NCI-H1105 treated with DMSO at 0.1 percent for 48 hours (cell line): ENCODE data around the gene TNRC6C.
A peak's percentile ranks its signal among the peaks of the same experiment; 100 is the strongest.
"Not testable (repeated sequence)": the region's sequence is repeated elsewhere in the genome, so short reads cannot be mapped to it uniquely, and the experiment has no call there.

Experiments
- DNase-seq: peaks from one replicate; lab custom pipeline; 2025; lab: John Stamatoyannopoulos, UW

Gene TNRC6C

GRCh38 chr17:77930780-77931768, 27.4 kb upstream of the TNRC6C start:
- no peak for DNase-seq

- no peak for DNase-seq
Observed at GRCh38 chr17:77933777-77934398, 24.6 kb upstream of the TNRC6C start.

DNA sequence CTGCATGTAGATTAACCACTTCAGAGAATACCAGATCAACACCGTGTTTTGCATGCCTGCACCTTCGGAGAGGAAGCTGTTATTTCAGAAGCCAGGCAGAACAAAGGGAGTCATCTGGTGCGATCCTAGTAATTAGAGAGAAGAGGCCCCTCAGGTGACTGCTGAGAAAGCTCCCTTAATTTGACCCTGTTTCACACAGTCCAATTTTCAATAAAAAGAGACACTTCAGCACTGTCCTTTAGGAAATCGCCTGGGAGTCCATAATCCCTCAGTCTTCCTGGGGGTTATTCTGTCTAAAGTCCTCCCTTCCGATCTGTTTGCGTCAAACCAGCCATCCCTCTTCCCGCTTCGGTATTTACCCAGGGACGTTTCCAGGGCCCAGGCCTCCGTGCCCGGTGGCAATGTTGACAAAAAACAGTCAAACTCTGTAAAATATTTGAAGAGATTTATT, 23.4 kb upstream of the TNRC6C start:
- DNase-seq: peak; percentile 9

DNA sequence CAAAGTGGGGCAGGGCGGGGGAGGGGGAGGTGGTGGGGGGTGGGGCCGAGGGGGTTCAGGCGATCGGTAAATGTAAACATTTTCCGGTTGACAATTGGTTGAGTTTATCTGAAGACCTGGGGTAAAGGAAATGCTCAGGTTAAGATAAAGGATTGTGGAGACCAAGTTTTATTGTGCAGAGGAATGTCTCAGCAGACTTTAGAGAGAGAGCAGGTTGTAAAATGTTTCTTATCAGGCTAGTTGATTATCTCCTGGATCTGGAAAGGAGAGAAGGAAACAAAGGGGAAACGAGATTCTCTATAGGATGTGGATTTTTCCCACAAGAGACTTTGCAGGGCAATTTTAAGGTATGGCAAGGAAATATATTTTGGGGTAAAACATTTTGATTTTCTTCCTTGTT, 22.8 kb upstream of the TNRC6C start:
- not testable (repeated sequence) for DNase-seq

GRCh38 chr17:77936881-77937280, 21.6 kb upstream of the TNRC6C start:
- DNase-seq: no peak

DNA sequence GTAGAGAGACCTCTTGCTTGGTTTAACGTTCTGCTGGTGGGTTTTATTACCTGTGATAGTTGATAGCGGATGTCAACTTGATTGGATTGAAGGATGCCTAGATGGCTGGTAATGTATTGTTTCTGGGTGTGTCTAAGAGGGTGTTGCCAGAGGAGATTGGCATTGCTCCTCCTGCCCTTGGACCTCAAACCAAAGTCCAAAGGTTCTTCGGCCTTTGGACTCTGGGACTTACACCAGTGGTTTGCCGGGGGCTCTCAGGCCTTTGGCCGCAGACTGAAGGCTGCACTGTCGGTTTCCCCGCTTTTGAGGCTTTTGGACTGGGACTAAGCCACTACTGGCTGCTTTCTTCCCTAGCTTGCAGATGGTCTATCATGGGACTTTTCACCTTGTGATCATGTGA, 17.5 kb upstream of the TNRC6C start:
- no peak for DNase-seq

DNA sequence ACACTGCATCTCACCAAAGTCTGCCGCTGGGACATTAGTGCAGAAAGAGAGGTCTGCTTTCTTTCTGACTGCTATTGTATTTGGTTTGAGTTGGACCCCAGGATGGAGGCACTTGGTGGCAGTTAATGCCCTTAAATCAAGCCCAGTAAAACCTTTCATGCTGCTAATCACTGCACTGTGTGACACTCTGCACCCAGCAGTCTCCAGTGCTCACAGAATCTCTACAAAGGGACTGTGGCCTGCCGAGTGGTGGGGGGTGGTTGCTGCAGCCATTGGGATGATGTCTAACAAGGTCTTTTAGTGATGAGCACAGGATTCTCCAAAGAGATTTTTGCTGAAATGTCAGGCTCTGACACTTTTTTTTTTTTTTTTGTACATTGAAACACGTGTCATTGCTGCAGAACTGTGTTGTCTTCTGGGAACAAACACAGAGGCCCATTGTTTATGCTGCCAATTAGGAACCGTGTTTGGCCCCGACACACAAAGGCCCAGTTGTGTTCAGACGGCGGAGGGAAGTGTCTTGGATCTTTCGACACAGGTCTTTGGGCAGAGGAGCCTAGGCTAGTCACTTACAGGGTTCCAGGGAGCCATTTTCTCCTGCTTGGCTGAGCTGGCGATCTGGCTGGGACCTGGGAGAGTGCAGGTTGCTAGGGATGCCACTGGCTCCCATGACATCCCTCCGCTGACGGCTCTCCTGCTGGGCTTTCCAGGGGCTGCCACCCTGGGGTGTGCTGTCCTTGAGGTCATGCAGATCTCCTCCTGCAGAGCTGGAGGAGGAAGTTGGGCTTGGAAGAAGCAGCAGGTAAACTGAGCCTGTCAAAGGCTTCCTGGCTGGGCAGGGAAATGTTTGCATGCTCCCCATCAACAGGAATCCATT, 16.2 kb upstream of the TNRC6C start:
- no peak for DNase-seq

DNA sequence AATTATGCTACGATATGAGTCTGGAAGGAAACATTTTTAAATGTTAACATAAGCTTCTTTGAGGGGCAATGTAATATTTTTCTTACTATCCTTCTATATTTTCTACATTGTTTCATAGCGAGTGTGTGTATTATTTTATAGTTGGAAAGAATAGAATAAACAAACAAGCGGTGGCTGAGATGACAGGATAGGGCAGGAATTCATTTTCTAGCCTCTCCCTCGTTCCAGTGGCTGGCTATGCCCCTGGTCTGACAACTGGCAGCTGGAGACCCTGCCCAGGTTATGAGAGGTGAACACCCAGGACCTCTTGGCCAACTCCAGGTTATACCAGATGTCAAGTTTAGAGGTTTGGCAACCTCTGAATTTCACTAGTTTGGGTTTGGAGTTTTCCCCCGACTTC, 14.5 kb upstream of the TNRC6C start:
- no peak for DNase-seq

GRCh38 chr17:77944390-77945222, 13.9 kb upstream of the TNRC6C start:
- DNase-seq: no peak

DNA sequence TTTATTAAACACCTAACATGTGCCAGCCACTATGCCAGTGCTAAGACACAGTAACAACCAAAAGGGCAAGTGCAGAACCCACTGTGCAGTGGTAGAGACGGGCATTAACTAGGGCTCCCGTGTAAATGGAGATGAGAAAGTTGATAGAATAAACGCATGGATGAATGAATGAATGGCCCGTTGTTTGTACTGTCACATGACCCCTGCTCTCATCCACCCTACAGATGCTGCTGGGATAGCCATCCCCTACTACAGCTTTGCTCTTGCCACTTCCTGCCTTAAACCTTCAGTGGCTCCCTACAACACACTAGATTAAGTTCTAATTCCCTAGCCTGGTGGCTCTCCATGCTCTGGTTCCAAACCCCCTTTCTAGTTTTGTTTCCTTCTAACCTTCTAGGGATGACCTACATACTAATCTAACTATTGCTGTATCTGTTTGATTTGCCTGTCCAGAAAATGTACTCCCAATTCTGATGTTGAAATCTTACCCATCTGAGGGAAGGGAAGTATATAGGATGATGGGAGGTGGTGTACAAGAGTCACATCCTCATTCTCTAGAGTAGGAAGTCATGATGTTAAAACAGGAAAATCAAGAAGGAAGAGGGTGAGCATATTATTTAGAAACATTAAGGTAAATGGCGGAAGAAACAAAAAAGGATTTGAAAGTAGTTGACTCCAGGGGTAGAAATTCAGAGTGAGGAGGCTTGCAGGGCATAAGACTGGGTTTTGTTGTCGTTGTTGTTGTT, 11.4 kb upstream of the TNRC6C start:
- no peak for DNase-seq

- DNase-seq: no peak
Observed at GRCh38 chr17:77948690-77949114, 9.8 kb upstream of the TNRC6C start.

DNA sequence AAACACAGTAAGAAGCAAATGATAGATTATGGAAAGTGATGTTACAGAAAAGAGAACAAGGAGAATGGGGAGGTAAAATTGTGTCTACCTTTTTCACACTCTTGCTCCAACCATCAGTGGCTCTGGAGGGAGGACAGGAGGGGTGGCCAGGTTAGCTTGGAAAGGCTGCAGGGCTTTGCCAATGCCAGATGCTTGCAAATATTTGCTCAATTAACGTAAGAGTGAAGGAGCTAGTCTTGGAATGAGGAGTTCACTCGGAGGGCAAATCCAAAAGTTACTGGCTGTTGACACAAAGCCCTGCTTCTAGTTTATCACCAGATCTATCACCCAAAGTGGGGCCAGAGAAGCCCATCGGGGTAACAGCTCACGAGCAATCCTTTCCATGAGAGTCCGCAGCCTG, 7.4 kb upstream of the TNRC6C start:
- no peak for DNase-seq

- DNase-seq: no peak
Observed at GRCh38 chr17:77952368-77952767, 6.1 kb upstream of the TNRC6C start.

DNA sequence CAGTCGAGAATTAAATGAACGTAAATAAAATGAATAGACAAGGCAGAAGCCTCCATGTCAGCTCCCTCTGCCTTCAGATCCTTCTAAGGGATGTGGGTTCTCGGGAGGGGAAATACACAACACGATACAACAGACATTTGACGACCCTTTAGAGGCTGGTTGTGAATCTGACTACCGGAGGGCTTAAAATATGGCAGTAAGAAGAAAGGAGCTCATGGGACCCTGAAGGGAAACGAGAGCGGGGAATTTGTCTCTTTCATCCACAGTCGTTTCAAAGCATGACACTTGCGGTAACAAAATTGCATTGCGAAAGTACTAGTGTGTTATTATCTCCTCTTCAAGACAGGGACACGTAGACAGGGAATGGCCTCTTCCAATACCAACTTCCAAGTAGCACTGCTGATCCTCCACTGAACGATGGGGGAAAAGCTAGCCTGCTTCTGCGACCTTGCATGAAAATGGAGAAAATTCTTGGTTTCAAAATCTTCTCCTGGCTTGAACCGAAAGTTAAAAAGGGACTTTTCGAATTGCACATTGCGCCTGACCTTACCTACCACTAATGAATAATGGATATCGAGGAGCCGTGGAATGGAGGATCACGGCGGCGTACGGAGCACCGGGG, 1.2 kb upstream of the TNRC6C start:
- peak; percentile 19 for DNase-seq

DNA sequence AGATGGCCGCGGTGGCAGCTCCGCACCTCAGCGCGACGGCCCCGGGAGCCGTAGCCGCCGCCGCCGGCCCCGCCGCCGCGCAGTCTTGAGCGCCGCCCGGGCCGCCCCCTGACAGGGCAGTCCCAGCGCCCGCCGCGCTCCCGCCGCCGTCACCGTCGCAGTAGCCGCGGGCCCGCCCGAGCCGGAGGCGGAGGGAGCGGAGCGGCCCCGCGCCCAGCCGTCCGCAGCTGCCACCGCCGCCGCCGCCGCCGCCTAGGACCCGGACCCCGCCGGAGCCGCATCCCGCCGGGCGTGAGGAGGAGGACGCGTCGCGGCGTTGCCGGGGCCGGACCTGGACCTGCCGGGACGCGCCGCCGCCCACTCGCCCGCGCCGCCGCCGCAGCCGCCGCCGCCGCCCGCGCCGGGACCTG, 218 bp downstream of the TNRC6C start:
- DNase-seq: no peak

DNA sequence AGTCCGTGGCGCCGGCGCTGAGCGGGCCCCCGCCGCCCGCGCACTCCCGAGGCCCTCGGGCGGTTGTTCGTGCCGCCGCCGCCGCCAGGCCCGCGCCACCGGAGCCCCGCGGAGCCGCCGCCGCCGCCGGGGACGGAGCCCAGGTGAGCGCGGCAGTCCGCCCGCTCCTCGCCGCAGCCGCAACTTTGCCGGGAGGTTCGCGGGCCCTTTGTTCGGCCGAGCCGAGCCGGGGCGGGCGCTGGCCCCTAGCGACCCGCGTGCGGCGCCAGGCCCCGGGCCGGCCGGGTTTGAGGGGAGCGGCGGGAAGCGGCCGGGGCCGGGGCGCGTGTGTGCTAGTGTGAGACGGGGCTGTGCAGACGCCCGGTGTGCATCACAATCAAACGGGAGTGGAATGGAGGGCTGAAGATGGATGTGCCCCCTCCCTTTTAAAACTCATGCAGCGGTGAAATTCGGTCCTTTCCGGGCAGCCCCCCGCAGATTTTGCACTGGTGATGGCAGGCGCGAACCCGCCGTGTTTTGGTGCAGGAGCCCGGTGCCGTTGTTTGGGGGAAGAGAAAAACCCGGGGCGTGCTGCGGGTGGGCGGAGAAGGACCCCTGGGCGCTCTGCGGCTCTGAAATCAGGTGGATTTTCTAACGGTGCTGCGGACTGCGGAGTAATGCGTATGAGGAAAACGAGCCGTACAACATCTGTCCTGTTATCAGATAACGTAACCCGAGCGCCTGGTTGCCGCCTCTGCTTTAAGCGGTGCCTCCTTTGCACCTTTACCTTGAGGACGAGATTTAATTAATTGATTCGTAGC, 823 bp downstream of the TNRC6C start:
- peak; percentile 34 for DNase-seq

GRCh38 chr17:77959926-77960521, 1.5 kb downstream of the TNRC6C start:
- DNase-seq: peak; percentile 60

DNA sequence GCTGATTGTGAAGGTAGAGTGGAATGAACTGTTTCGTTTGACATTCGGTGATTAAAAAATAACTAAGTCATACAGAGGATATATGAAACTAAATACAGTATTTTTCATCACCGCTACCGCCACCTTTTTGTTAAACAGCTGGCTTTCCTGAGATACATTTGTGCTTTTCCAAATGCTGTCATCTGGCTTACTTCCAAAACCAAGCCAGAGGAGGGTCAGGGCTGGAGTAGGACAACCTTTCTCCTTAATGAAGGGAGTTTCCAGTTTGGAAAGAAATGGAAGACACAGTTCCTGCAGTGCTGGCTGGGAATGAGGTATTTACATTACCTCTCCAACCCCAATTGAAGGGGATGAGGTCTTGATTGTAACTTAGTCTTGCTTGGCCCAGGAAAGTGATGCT, 3.2 kb downstream of the TNRC6C start:
- no peak for DNase-seq

DNA sequence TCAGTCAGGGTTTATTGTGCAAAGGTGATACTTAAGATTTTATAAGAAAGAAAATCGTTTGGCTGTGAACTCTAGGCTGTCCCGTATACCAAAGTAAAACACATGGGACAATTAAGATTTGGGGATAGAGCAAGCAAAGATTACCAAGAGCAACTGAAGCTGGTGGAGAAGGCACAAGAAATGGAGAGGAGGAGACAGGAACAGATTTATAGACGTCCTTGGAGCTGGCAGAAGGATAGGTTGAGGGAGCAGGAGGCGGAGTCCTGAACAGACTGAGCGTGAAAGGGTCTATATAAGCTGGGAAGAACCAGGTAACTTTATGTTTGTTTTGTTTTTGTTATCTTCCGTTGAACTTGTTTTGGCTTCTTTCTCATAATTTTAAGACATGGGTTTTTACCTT, 3.8 kb downstream of the TNRC6C start:
- no peak for DNase-seq
